GM23248 (cell line): ENCODE results near the gene GAGE10. TPM values are rescaled to one million over a fixed set of nuclear protein-coding genes. Genes with fewer than 3 reads are reported as not detected.

ENCODE experiments used
- DNase-seq: peaks from one replicate; pipeline ENCODE4 v3.0.0-alpha.2; 2015
- H2AFZ ChIP-seq: fragments of 200-600 bp; sonication (generic); 2 replicates; pipeline ENCODE4 v1.6.1; 2016; ENCODE audit warnings: antibody characterized with exemption
- H3F3A ChIP-seq: fragments of 200-600 bp; sonication (generic); 2 replicates; pipeline ENCODE4 v1.6.1; 2016; ENCODE audit warnings: mild to moderate bottlenecking, antibody characterized with exemption, mixed run types; ENCODE audit not compliant: insufficient read depth
- H3K27ac ChIP-seq: fragments of 200-600 bp; sonication (generic); 2 replicates; pipeline ENCODE4 v1.5.1; 2016; ENCODE audit warnings: mild to moderate bottlenecking
- H3K27me3 ChIP-seq: fragments of 200-600 bp; sonication (generic); replicated peaks from 2 replicates; pipeline ENCODE4 v1.6.1; 2016; ENCODE audit warnings: mild to moderate bottlenecking; ENCODE audit not compliant: insufficient read depth
- H3K36me3 ChIP-seq: fragments of 200-600 bp; sonication (generic); 2 replicates; pipeline ENCODE4 v1.6.1; 2016; ENCODE audit warnings: low read depth, mild to moderate bottlenecking
- H3K4me1 ChIP-seq: fragments of 200-600 bp; sonication (generic); 2 replicates; pipeline ENCODE4 v1.6.1; 2016; ENCODE audit warnings: mild to moderate bottlenecking; ENCODE audit not compliant: insufficient read depth
- H3K4me2 ChIP-seq: fragments of 200-600 bp; sonication (generic); one replicate; pipeline ENCODE4 v1.6.1; 2016; ENCODE audit warnings: mild to moderate bottlenecking; ENCODE audit not compliant: unreplicated experiment
- H3K4me3 ChIP-seq: fragments of 200-600 bp; sonication (generic); 2 replicates; pipeline ENCODE4 v1.5.1; 2016; ENCODE audit warnings: mild to moderate bottlenecking
- H3K79me2 ChIP-seq: fragments of 200-600 bp; sonication (generic); 2 replicates; pipeline ENCODE4 v1.6.1; 2016; ENCODE audit warnings: mild to moderate bottlenecking; ENCODE audit not compliant: insufficient read depth
- H3K9ac ChIP-seq: fragments of 200-600 bp; sonication (generic); 2 replicates; pipeline ENCODE4 v1.6.1; 2016; ENCODE audit warnings: mild to moderate bottlenecking
- H3K9me2 ChIP-seq: fragments of 200-600 bp; sonication (generic); 2 replicates; pipeline ENCODE4 v1.6.1; 2016; ENCODE audit warnings: mixed run types, mild to moderate bottlenecking, moderate library complexity; ENCODE audit not compliant: insufficient read depth
- H3K9me3 ChIP-seq: fragments of 200-600 bp; sonication (generic); one replicate; pipeline ENCODE4 v1.6.1; 2017; ENCODE audit warnings: low read depth
- H4K20me1 ChIP-seq: fragments of 200-600 bp; sonication (generic); 2 replicates; pipeline ENCODE4 v1.6.0; 2016; ENCODE audit not compliant: insufficient read depth
- EZH2 ChIP-seq: fragments of 200-600 bp; sonication (generic); IDR thresholded peaks from 2 replicates; pipeline ENCODE4 v1.6.1; 2018; ENCODE audit warnings: antibody characterized with exemption, mild to moderate bottlenecking; ENCODE audit not compliant: insufficient read depth, poor library complexity, severe bottlenecking
- EZH2phosphoT487 ChIP-seq: fragments of 200-600 bp; sonication (generic); IDR thresholded peaks from 2 replicates; pipeline ENCODE4 v1.6.1; 2018; ENCODE audit warnings: antibody characterized with exemption, moderate library complexity, mild to moderate bottlenecking, low read depth; ENCODE audit not compliant: insufficient read depth
- WGBS, 2 experiments: methylation state at CpG; one replicate each; pipeline ENCODE4 v1.1.6; 2015 to 2017; ENCODE audit warnings: low lambda C conversion rate in 2 of 2, low coverage in 1 of 2; ENCODE audit errors: missing lambda C conversion rate in 2 of 2; 5-methylcytosine and 5-hydroxymethylcytosine counted together
- in situ Hi-C: fragments of 300-500 bp; cut with MboI; formaldehyde crosslinking; loops from 2 replicates; pipeline ENCODE4 v1.15.0; 2020
- polyA plus RNA-seq: library from polyadenylated mRNA; unstranded; fragments of >200 nt; fragmentation: Nextera tagmentation; extraction: Ambion mirVana; gene quantifications from 2 replicates; pipeline ENCODE4 v1.2.1, GENCODE V29; 2016
- total RNA-seq: library from RNA; depleted of rRNA; stranded (reverse); fragments of >200 nt; shearing (Covaris generic); gene quantifications from 2 replicates; pipeline ENCODE4 v1.2.3, GENCODE V29; 2014

The GAGE10 gene
- total and polyA plus RNA-seq, 2 experiments from 2014 or later = not detected

GRCh38 chrX:49308604-49309269, 5.3 kb downstream of the GAGE10 start:
- WGBS, 2 experiments = 10 to 12% methylated on average over 13 to 15 of the region's 15 CpGs
- H3F3A ChIP-seq = no peaks in the 10 kb centered on the region
- peak overlapping the region; percentile 79 for H3K4me3 ChIP-seq
- H3K27me3 ChIP-seq = no peaks in the 10 kb centered on the region
- H3K36me3 ChIP-seq = no peaks in the 10 kb centered on the region
- peak overlapping the region; percentile 96 for H2AFZ ChIP-seq
- no peak overlapping the region for H3K27ac ChIP-seq
- DNase-seq = peak; percentile 36
- H3K79me2 ChIP-seq = no peaks in the 10 kb centered on the region
- H3K9me2 ChIP-seq = no peaks in the 10 kb centered on the region
- H3K9me3 ChIP-seq = no peaks in the 10 kb centered on the region
- peak overlapping the region; percentile 86 for H3K4me2 ChIP-seq
- no peaks in the 10 kb centered on the region for H4K20me1 ChIP-seq
- in situ Hi-C loops = no loop called here
- peak overlapping the region; percentile 71 for H3K9ac ChIP-seq
- no peaks in the 10 kb centered on the region for H3K4me1 ChIP-seq
- TF ChIP-seq EZH2phosphoT487 (no peak), EZH2 (no peak)

- DNase-seq = peak; percentile 50
- peak overlapping the region; percentile 96 for H2AFZ ChIP-seq
- no peaks in the 10 kb centered on the region for H3F3A ChIP-seq
- no peaks in the 10 kb centered on the region for H3K9me3 ChIP-seq
- H3K4me1 ChIP-seq = no peaks in the 10 kb centered on the region
- in situ Hi-C loops = no loop called here
- peak overlapping the region; percentile 79 for H3K4me3 ChIP-seq
- WGBS, 2 experiments = 2% methylated on average over 8 of the region's 8 CpGs
- no peak overlapping the region for H3K27ac ChIP-seq
- H3K79me2 ChIP-seq = no peaks in the 10 kb centered on the region
- TF ChIP-seq EZH2 (no peak), EZH2phosphoT487 (no peak)
- H3K4me2 ChIP-seq = peak overlapping the region; percentile 86
- no peaks in the 10 kb centered on the region for H3K27me3 ChIP-seq
- H3K9ac ChIP-seq = peak overlapping the region; percentile 71
- no peaks in the 10 kb centered on the region for H4K20me1 ChIP-seq
- H3K9me2 ChIP-seq = no peaks in the 10 kb centered on the region
- H3K36me3 ChIP-seq = no peaks in the 10 kb centered on the region
These were observed 6.0 kb downstream of the GAGE10 start for GRCh38 chrX:49309401-49309981.

- in situ Hi-C loops = no loop called here
- H4K20me1 ChIP-seq = no peaks in the 10 kb centered on the region
- H3K4me2 ChIP-seq = peak overlapping the region; percentile 86
- H3K79me2 ChIP-seq = no peaks in the 10 kb centered on the region
- H3K9ac ChIP-seq = no peak overlapping the region
- H3K27me3 ChIP-seq = no peaks in the 10 kb centered on the region
- no peaks in the 10 kb centered on the region for H3K4me1 ChIP-seq
- no peaks in the 10 kb centered on the region for H3K9me2 ChIP-seq
- no peaks in the 10 kb centered on the region for H3K36me3 ChIP-seq
- 61 to 78% methylated on average over 11 to 18 of the region's 18 CpGs for WGBS, 2 experiments
- H3K4me3 ChIP-seq = 0 out of 2 replicates have a peak overlapping the region, but pooled peaks have one; percentile 79
- no peaks in the 10 kb centered on the region for H3F3A ChIP-seq
- H2AFZ ChIP-seq = peak overlapping the region; percentile 96
- no peaks in the 10 kb centered on the region for H3K9me3 ChIP-seq
- no peak overlapping the region for H3K27ac ChIP-seq
- TF ChIP-seq EZH2 (no peak), EZH2phosphoT487 (no peak)
- no peak for DNase-seq
These were observed 6.9 kb downstream of the GAGE10 start for GRCh38 chrX:49310371-49310770.

GRCh38 chrX:49312176-49312575, 8.7 kb downstream of the GAGE10 start:
- TF ChIP-seq EZH2 (no peak), EZH2phosphoT487 (no peak)
- in situ Hi-C loops = no loop called here
- no peak overlapping the region for H3K4me3 ChIP-seq
- H3K36me3 ChIP-seq = no peaks in the 10 kb centered on the region
- 30 to 37% methylated on average over 2 of the region's 2 CpGs for whole genome bisulfite sequencing, 2 experiments
- no peaks in the 10 kb centered on the region for H4K20me1 ChIP-seq
- no peaks in the 10 kb centered on the region for H3K27me3 ChIP-seq
- no peak overlapping the region for H3K9ac ChIP-seq
- H3K9me3 ChIP-seq = no peaks in the 10 kb centered on the region
- no peak overlapping the region for H3K27ac ChIP-seq
- no peaks in the 10 kb centered on the region for H3K4me1 ChIP-seq
- H3K4me2 ChIP-seq = no peak overlapping the region
- no peaks in the 10 kb centered on the region for H3K79me2 ChIP-seq
- no peaks in the 10 kb centered on the region for H3F3A ChIP-seq
- DNase-seq = no peak
- no peaks in the 10 kb centered on the region for H3K9me2 ChIP-seq
- H2AFZ ChIP-seq = no peak overlapping the region
